ENCODE data around the gene HP1BP3. TPM values are rescaled to one million over a fixed set of nuclear protein-coding genes. Genes with fewer than 3 reads are reported as not detected.

The HP1BP3 gene
- total RNA-seq, 1 experiment from 2014 or later: 207 TPM

DNA sequence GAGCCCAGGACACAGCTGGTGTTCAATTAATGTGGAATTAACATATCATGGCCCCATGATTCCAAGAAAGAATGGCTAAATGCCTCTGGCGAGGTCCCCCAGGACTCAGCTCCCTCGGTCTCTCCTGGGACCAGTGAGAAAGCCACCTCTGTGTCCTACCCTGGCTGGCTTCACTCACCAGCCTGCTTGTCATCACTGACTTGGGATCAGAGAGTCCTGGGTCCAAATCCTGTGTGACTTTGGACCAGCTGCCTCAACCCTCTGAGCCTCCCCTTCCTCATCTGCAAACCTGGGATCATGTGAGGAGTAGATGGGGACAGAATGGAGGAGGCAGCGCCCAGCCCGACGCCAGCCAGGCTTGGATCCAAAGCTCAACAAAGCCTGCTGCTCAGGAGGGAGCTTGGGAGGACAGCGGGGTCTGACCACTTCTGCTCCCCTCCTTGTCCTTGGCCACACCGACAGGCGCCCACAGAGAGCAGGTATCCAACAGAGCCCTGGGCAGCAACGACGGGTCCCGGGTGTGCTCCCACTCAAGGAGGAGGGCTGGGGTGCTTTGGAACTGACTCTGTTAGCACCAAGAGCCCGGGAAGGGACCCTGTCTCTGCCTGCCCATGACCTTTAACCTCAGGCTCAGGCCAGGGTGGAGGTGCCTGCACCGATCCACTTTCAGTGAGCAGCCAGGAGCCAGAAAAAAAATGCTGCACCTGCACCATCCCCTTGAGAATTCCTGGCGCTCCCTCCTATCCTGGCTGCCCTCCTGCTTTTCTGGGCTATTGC, 57.8 kb downstream of the HP1BP3 start:
- H3K79me2 ChIP-seq (ENCODE audit: insufficient read depth, low read length): peaks cover 5% of the 10 kb centered on the region; the same call in 1 of the 2 replicates
- RAD21 ChIA-PET (ENCODE audit: low non-redundant PET in 1 of 2, low total read pairs in 2 of 2, uncharacterized antibody in 2 of 2, unreplicated experiment in 2 of 2): interaction anchor here in 1 of 2 experiments (1.6 kb wide), 1 partner anchor 33 kb away, joined by 3 read pairs; no protein-coding TSS in a partner anchor
- H3K4me1 ChIP-seq (ENCODE audit: control insufficient read depth in 1 of 2, insufficient read depth in 2 of 2, low read length in 2 of 2): peaks cover 17 to 65% of the 10 kb centered on the region in 2 experiments
- no peak for DNase-seq (ENCODE audit: low read depth, low spot score)
- no peak overlapping the region for H2AFZ ChIP-seq (ENCODE audit: low read depth, low read length, poor library complexity, severe bottlenecking)
- no peak overlapping the region for H3K4me2 ChIP-seq (ENCODE audit: low read length)
- no peak overlapping the region for H3K27ac ChIP-seq (ENCODE audit: low read depth, low read length)
- no peaks in the 10 kb centered on the region for H3K9me2 ChIP-seq (ENCODE audit: insufficient read depth)
- ATAC-seq: no peak
- BruUV-seq (replicated peaks): no TSS peak
- intact Hi-C loops (cut with micrococcal nuclease): no loop called here
- no peak overlapping the region for H3K9ac ChIP-seq (ENCODE audit: low read length)
- TF ChIP-seq SRF (IDR thresholded peaks at IDR 0.05; ENCODE audit: low read depth): no peak
- no peak for TF ChIP-seq ZFX (IDR thresholded peaks at IDR 0.05)
- no peak for TF ChIP-seq ZNF274 (IDR thresholded peaks at IDR 0.05; ENCODE audit: low read depth, low read length)
- TF ChIP-seq ELF1 (IDR thresholded peaks at IDR 0.05; ENCODE audit: borderline replicate concordance, low read depth): no peak
- no peak for TF ChIP-seq POLR2AphosphoS5 (IDR thresholded peaks at IDR 0.05; ENCODE audit: low read depth, low read length)
- no peak for TF ChIP-seq EZH2phosphoT487 (IDR thresholded peaks at IDR 0.05; ENCODE audit: borderline replicate concordance)
- no peak for TF ChIP-seq TCF7L2 (IDR thresholded peaks at IDR 0.05; ENCODE audit: borderline replicate concordance, extremely low read depth, insufficient read depth, insufficient read length)
- TF ChIP-seq, protein P1, sequence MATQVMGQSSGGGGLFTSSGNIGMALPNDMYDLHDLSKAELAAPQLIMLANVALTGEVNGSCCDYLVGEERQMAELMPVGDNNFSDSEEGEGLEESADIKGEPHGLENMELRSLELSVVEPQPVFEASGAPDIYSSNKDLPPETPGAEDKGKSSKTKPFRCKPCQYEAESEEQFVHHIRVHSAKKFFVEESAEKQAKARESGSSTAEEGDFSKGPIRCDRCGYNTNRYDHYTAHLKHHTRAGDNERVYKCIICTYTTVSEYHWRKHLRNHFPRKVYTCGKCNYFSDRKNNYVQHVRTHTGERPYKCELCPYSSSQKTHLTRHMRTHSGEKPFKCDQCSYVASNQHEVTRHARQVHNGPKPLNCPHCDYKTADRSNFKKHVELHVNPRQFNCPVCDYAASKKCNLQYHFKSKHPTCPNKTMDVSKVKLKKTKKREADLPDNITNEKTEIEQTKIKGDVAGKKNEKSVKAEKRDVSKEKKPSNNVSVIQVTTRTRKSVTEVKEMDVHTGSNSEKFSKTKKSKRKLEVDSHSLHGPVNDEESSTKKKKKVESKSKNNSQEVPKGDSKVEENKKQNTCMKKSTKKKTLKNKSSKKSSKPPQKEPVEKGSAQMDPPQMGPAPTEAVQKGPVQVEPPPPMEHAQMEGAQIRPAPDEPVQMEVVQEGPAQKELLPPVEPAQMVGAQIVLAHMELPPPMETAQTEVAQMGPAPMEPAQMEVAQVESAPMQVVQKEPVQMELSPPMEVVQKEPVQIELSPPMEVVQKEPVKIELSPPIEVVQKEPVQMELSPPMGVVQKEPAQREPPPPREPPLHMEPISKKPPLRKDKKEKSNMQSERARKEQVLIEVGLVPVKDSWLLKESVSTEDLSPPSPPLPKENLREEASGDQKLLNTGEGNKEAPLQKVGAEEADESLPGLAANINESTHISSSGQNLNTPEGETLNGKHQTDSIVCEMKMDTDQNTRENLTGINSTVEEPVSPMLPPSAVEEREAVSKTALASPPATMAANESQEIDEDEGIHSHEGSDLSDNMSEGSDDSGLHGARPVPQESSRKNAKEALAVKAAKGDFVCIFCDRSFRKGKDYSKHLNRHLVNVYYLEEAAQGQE (IDR thresholded peaks at IDR 0.05; ENCODE audit: low read depth): no peak
- no peak for TF ChIP-seq FOSL1 (IDR thresholded peaks at IDR 0.05; ENCODE audit: low read depth)
- TF ChIP-seq, protein P2, sequence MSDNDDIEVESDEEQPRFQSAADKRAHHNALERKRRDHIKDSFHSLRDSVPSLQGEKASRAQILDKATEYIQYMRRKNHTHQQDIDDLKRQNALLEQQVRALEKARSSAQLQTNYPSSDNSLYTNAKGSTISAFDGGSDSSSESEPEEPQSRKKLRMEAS (IDR thresholded peaks at IDR 0.05): no peak
- no peak for TF ChIP-seq SIN3A (IDR thresholded peaks at IDR 0.05; ENCODE audit: low read depth)
- TF ChIP-seq CBX3 (IDR thresholded peaks at IDR 0.05; ENCODE audit: low read depth): no peak
- TF ChIP-seq, protein P3, sequence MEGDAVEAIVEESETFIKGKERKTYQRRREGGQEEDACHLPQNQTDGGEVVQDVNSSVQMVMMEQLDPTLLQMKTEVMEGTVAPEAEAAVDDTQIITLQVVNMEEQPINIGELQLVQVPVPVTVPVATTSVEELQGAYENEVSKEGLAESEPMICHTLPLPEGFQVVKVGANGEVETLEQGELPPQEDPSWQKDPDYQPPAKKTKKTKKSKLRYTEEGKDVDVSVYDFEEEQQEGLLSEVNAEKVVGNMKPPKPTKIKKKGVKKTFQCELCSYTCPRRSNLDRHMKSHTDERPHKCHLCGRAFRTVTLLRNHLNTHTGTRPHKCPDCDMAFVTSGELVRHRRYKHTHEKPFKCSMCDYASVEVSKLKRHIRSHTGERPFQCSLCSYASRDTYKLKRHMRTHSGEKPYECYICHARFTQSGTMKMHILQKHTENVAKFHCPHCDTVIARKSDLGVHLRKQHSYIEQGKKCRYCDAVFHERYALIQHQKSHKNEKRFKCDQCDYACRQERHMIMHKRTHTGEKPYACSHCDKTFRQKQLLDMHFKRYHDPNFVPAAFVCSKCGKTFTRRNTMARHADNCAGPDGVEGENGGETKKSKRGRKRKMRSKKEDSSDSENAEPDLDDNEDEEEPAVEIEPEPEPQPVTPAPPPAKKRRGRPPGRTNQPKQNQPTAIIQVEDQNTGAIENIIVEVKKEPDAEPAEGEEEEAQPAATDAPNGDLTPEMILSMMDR (IDR thresholded peaks at IDR 0.05 in 2 of 3, conservative IDR thresholded peaks at IDR 0.05 in 1 of 3; ENCODE audit: borderline replicate concordance in 1 of 3, insufficient read depth in 1 of 3, low read depth in 2 of 3, low read length in 2 of 3): no peak
- no peak for TF ChIP-seq YY1 (IDR thresholded peaks at IDR 0.05; ENCODE audit: extremely low read depth, insufficient replicate concordance, low read depth, low read length)
- TF ChIP-seq, protein P4, sequence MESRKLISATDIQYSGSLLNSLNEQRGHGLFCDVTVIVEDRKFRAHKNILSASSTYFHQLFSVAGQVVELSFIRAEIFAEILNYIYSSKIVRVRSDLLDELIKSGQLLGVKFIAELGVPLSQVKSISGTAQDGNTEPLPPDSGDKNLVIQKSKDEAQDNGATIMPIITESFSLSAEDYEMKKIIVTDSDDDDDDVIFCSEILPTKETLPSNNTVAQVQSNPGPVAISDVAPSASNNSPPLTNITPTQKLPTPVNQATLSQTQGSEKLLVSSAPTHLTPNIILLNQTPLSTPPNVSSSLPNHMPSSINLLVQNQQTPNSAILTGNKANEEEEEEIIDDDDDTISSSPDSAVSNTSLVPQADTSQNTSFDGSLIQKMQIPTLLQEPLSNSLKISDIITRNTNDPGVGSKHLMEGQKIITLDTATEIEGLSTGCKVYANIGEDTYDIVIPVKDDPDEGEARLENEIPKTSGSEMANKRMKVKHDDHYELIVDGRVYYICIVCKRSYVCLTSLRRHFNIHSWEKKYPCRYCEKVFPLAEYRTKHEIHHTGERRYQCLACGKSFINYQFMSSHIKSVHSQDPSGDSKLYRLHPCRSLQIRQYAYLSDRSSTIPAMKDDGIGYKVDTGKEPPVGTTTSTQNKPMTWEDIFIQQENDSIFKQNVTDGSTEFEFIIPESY (IDR thresholded peaks at IDR 0.05; ENCODE audit: extremely low read depth, insufficient replicate concordance, low read length): no peak
- no peak for TF ChIP-seq SP1 (IDR thresholded peaks at IDR 0.05; ENCODE audit: low read depth)
- TF ChIP-seq RAD21 (IDR thresholded peaks at IDR 0.05; ENCODE audit: low read depth): no peak
- no peak for TF ChIP-seq EZH2 (IDR thresholded peaks at IDR 0.05)
- CTCF ChIA-PET: interaction anchor here (1.7 kb wide), 1 partner anchor 33 kb away, joined by 7 read pairs; no protein-coding TSS in a partner anchor
- no peak overlapping the region for H3K4me3 ChIP-seq (replicated peaks in 1 of 2; ENCODE audit: low read depth in 1 of 2, low read length in 2 of 2)
- POLR2A ChIA-PET: no interaction called here
- no peaks in the 10 kb centered on the region for H4K20me1 ChIP-seq (ENCODE audit: insufficient read depth)
- no peaks in the 10 kb centered on the region for H3K9me3 ChIP-seq (ENCODE audit: control insufficient read depth in 1 of 2, insufficient read depth in 1 of 2, low read depth in 1 of 2, low read length in 2 of 2)
- no peaks in the 10 kb centered on the region for H3K36me3 ChIP-seq (ENCODE audit: control insufficient read depth in 1 of 2, insufficient read depth in 2 of 2, low read length in 2 of 2)
- H3K27me3 ChIP-seq (ENCODE audit: insufficient read depth, low read length): no peaks in the 10 kb centered on the region

All from HCT116 (cell line).